Glomerular endothelial cell (primary cell): ENCODE data around the gene SPNS1. TPM values are rescaled to one million over a fixed set of nuclear protein-coding genes. Genes with fewer than 3 reads are reported as not detected.
"Not testable (repeated sequence)": the region's sequence is repeated elsewhere in the genome, so short reads cannot be mapped to it uniquely, and the experiment has no call there.

Experiments
- DNase-seq: peaks from one replicate; pipeline ENCODE4 v3.0.0-alpha.2; 2011; ENCODE audit warnings: low read depth, low spot score; ENCODE audit errors: extremely low read depth
- total RNA-seq: library from RNA; depleted of rRNA; stranded (reverse); fragments of >200 nt; gene quantifications from 2 replicates; pipeline ENCODE4 v1.2.3, GENCODE V29; 2015

SPNS1 gene
- total RNA-seq, 1 donor from 2014 or later: 74.8 TPM

DNA sequence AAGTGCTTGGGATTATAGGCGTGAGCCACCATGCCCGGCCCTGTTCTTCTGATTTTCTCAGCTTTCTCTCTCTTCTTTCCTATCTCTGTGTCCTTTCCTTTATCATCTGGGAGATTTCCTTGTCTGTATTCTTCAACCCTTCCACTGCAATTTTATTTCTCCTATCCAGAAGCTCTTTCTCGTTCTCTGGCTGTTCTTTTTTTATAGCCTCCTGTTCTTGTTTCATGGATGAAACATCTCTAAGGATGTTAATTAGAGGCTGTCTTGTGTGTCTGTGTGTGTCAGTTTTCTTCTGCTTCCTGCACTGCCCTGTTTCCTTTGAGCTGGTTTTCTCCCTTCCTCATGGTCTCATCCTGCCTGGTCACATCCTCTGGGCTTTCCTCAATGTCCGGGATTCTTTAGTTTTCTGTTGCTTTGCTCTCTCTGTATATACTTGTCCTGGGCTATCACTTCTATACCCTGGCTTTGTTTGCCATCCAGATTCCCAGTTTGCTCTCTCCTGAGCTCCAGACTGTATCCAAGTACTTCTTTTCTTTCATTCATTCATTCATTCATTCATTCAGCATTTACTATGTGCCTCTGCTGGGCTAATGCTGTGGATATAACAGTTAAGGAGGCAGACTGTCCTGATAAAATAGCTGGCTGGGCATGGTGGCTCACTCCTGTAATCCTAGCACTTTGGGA lies 12.7 kb downstream of the SPNS1 start:
- no peak for DNase-seq

- no peak for DNase-seq
These were observed 14.8 kb downstream of the SPNS1 start for GRCh38 chr16:28989363-28989762.

DNA sequence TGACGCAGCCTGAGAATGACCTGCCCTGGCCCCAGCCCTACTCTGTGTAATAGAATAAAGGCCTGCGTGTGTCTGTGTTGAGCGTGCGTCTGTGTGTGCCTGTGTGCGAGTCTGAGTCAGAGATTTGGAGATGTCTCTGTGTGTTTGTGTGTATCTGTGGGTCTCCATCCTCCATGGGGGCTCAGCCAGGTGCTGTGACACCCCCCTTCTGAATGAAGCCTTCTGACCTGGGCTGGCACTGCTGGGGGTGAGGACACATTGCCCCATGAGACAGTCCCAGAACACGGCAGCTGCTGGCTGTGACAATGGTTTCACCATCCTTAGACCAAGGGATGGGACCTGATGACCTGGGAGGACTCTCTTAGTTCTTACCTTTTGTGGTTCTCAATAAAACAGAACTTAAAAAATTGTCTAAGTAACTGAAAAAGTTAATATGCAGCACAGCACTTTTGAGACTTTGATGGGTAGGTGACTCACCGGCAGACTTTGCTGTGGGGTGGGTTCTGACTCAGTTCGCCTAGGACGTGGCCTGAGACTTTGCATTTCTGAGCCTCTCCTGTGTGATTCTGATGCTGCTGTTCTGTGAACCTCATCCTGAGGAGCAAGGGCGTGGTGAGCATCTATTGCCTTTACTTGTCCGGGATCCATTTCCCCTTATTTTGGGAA lies 15.9 kb downstream of the SPNS1 start:
- no peak for DNase-seq

GRCh38 chr16:28991687-28992086 lies 17.1 kb downstream of the SPNS1 start:
- no peak for DNase-seq

GRCh38 chr16:28992496-28992895 lies 17.9 kb downstream of the SPNS1 start:
- no peak for DNase-seq

- no peak for DNase-seq
These were observed 24.3 kb downstream of the SPNS1 start for GRCh38 chr16:28998837-28999236.

DNA sequence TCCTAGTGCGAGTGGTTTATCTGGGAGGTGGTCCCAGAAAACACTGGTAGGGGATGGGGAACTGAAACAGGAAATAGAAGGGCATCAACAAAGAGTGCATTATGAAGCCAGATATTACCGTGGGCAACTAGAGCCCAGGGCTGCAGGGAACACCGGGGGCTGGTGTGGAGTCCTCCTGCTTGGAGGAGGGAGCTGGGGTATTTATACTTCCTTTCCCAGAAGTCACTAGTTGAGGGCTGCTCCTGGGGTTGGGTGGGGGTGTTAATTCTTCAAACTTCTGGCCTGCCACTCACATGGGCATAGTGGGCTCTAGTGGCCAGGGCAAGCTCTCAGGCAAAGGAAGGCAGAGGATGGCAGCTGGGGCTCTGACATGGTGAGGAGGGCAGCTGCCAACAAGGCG lies 25.0 kb downstream of the SPNS1 start:
- no peak for DNase-seq

GRCh38 chr16:29000019-29000418 lies 25.4 kb downstream of the SPNS1 start:
- no peak for DNase-seq

DNA sequence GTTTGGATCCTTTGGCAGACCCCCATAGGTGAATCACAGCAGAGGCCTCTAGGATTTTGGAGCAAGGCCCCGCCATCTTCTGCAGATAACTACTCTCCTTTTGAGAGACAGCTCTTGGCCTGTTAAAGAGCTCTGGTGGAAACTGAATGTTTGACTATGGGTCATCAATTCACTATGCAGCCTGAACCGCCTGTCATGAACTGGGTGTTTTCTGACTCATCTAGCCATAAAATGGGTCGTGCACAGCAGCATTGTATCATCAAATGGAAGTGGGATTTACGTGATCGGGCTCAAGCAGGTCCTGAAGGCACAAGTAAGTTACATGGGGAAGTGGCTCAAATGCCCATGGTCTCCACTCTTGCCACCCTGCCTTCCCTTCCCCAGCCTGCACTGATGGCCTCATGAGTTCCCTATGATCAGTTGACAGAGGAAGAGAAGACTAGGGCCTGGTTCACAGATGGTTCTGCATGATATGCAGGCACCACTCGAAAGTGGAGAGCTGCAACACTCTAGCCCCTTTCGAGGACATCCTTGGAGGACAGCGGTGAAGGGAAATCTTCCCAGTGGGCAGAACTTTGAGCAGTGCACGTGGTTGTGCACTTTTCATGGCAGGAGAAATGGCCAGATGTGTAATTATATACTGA lies 30.0 kb downstream of the SPNS1 start:
- DNase-seq: not testable (repeated sequence)

DNA sequence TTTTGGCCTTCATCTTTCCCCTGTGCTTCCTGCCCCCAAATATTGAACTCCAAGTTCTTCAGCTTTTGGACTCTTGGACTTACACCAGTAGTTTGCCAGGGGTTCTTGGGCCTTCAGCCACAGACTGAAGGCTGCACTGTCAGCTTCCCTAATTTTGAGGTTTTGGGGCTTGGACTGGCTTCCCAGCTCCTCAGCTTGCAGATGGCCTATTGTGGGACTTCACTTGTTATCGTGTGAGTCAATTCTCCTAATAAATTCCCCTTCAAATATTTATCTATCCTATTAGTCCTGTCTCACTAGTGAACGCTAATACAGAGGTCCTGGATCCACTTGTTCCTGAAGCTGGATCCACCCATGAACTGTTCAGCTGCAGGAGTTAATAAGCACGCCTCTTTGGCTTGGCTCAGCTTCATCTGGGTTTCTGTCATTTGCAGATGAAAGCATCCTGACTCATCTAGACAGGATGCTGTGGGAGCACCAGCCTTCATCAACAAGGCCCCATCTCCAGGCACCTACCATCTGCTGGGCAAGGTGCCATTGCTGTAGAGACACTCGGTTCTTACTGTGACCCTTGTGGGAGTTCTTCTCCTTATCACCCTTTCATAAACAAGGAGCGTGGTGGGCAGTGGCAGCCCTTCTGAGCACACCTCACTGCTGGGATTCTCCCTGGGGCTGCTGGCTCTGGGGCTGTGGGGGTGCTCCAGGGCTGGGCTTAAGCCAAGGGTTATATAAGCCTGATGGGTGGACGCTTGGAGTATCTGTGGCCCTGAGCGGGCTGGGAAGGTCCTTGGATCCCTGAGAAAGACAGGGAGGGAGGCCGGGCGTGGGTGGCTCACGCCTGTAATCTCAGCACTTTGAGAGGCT lies 33.4 kb downstream of the SPNS1 start:
- DNase-seq: no peak

- no peak for DNase-seq
These were observed 34.7 kb downstream of the SPNS1 start for GRCh38 chr16:29009050-29009837.

DNA sequence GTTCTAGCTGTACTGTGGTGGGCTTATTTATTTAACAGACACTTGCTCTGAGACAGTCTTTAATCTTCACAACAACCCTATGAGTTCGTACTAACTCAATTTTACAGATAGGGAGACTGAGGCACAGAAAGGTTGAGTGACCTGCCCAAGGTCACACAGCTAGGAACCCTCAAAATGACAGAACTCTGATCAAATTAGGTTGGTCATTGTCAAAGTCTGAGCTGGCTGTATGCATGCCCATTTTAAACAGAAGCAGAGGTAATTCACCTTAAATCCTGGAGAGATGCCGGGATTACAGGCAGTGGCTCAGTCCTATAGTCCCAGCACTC lies 35.2 kb downstream of the SPNS1 start:
- DNase-seq: no peak

DNA sequence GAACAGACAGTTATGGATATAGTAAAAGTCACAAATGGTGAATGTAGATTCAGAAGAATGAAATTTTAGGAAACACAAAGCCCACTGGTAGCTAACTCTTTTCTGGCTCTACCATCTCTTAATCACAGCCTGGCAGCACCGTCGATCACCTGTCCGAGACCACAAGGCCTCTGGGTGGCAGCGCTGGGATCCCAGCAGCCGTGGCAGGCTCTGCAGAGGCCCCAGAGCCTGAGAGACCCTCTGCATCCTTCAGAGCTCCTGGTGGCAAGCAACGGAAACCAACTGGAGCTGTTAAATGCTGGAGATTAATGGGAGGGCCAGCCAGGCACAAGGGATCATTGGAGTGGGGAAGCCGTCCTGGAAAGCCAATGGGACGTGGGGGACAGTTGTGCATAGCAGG lies 36.5 kb downstream of the SPNS1 start:
- no peak for DNase-seq

DNA sequence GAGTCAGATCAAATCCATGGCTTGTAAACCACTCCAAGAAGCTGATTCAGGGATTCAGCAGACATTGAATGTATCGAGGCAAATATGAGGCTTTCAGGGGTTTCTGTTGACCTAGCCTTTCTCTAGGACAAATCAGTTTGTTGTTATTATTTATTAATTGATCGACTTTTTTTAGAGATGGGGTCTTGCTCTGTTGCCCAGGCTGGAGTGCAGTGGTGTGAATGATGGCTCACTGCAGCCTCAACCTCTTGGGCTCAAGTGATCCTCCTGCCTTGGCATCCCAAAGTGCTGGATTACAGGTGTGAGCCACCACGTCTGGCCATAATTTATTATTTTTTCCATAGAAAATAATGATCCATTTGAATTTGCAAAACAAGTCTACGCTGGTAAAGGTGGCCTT lies 37.3 kb downstream of the SPNS1 start:
- no peak for DNase-seq

DNA sequence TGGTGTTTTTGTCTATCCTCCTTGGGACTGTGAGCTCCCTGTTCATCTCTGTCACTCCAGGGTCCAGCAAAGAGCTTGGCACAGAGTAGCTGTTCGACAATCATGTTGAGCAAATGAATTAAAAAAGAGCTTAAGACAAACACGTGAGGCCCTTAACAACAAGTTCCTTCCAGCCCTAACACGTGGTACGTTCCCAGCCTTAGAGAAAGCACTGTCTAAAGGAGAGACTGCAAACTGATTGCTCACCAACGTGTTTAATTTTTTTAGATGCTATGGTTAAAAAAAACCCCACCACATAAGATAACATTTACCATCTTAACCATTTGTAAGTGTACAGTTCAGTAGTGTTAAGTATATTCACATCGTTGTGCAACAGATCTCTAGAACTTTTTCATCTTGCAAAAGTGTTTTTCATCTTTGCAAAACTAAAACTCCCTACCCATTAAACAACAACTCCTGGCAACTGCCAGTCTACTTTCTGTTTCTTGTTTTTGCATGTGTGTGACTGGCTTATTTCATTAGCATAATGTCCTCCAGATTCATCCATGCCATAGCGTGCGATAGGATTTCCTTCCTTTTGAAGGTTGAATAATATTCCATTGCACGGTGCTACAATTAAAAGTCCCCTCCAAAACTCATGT lies 38.5 kb downstream of the SPNS1 start:
- no peak for DNase-seq

- DNase-seq: no peak
These were observed 40.0 kb downstream of the SPNS1 start for GRCh38 chr16:29014561-29015069.

DNA sequence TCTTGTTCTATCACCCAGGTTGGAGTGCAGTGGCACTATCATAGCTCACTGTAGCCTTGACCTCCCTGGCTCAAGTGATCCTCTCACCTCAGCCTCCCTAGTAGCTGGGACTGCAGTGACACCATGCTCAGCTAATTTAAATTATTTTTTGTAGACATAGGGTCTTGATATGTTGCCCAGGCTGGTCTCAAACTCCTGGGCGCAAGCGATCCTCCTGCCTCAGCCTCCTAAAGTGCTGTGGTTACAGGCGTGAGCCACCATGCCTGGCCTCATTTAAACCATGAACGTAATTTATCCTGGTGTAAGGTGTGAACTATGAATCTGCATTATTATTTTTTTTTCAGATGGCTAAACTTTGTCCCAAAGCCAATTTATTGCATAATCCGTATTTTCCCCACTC lies 47.6 kb downstream of the SPNS1 start:
- DNase-seq: no peak

- DNase-seq: no peak
These were observed 49.0 kb downstream of the SPNS1 start for GRCh38 chr16:29023279-29024277.

DNA sequence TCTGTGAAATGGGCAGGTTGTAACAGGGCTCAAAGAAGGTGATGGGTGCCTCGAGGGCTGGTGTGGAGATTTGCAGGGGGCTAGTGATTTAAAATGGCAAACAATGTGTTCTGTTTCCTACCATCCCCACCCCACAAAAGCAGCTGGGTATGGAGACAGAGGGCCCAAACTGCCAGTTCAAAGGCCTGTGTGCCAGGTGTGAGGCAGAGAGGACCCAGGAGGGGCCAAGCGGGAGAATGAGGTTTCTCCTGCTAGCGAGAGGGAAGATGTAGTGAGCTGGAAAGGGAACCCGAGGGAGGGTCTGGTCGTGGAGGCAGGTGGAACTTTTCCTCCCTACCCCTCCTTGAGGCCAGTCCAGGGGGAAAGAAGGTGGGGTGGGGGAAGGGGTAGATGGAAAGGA lies 49.7 kb downstream of the SPNS1 start:
- no peak for DNase-seq
